GM12892 (cell line): ENCODE results near the gene MED16.

ENCODE experiments used
- POLR2A ChIP-seq: IDR thresholded peaks from 2 replicates; pipeline ENCODE4 v1.6.1; 2011; ENCODE audit warnings: low read depth, low read length, control low read depth
- TAF1 ChIP-seq: IDR thresholded peaks from 2 replicates; pipeline ENCODE4 v1.6.1; 2011; ENCODE audit warnings: low read depth, mild to moderate bottlenecking, control low read depth, low read length, borderline replicate concordance

DNA sequence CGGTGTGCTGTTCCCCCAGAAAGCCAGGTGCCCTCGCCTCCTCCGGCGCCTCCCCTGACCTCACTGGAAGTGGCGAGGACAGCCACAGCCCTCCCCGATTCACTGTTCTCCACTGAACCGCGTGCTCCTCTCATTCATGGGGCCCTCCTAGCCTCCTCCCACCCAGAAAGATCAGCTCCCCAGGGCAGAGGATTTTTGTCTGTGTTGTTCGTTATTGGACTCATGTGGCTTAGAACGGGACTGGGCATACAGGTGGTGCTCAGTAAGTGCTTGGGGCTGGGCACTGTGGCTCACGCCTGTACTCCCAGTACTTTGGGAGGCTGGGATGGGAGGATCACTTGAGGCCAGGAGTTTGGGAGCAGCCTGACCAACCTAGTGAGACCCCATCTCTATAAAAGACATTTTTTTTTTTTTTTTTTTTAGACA, 48.4 kb downstream of the MED16 start:
- TF ChIP-seq TAF1 (no peak), POLR2A (no peak)
